Peyer's patch (tissue), 4 donors: Measurements from ENCODE around the gene WDR18. TPM values are rescaled to one million over a fixed set of nuclear protein-coding genes. Genes with fewer than 3 reads are reported as not detected.

Source experiments
- DNase-seq, 3 donors: peaks; one replicate each; pipeline ENCODE4 v3.0.0-alpha.2; 2017 to 2019
- H3K27ac ChIP-seq, 4 donors: fragments of 200-600 bp; sonication (generic); one replicate each; pipeline ENCODE4 v1.5.1; 2016 to 2019
- H3K27me3 ChIP-seq, 2 donors: fragments of 200-600 bp; sonication (generic); one replicate each; pipeline ENCODE4 v1.5.1; 2019
- H3K36me3 ChIP-seq, 3 donors: fragments of 200-600 bp; sonication (generic); one replicate each; pipeline ENCODE4 v1.5.1; 2016 to 2019
- H3K4me1 ChIP-seq, 4 donors: fragments of 200-600 bp; sonication (generic); one replicate each; pipeline ENCODE4 v1.5.1; 2016 to 2019
- H3K4me3 ChIP-seq, 4 donors: fragments of 200-600 bp; sonication (generic); 1 replicate in 3 of 4; 2 replicates in 1 of 4; pipeline ENCODE4 v1.5.1; 2016 to 2019; ENCODE audit warnings: mild to moderate bottlenecking in 1 of 4
- H3K9me3 ChIP-seq, 4 donors: fragments of 200-600 bp; sonication (generic); one replicate each; pipeline ENCODE4 v1.5.1; 2016 to 2019; ENCODE audit warnings: mild to moderate bottlenecking in 1 of 4
- CTCF ChIP-seq, 6 experiments: fragments of 450-650 bp in 4 of 6; fragments of 200-600 bp in 2 of 6; sonication (generic) in 1 of 6; IDR thresholded peaks; one replicate each; pipeline ENCODE4 v1.5.1; 2017 to 2019; ENCODE audit warnings: antibody characterized with exemption in 6 of 6, mild to moderate bottlenecking in 3 of 6, moderate library complexity in 1 of 6
- POLR2A ChIP-seq, 2 donors: fragments of 450-650 bp; IDR thresholded peaks; one replicate each; pipeline ENCODE4 v1.5.1; 2017; ENCODE audit warnings: antibody characterized with exemption in 2 of 2, mild to moderate bottlenecking in 2 of 2, moderate library complexity in 2 of 2
- total RNA-seq, 4 donors: library from RNA; depleted of rRNA; stranded (reverse); fragments of >200 nt; gene quantifications; one replicate each; pipeline ENCODE4 v1.1.0, GENCODE V29; 2016

Gene WDR18
- total RNA-seq, 4 donors from 2014 or later, result 26.4 to 58.8 (median 40.5) TPM

- H3K9me3 ChIP-seq, result no peaks in the 10 kb centered on the region
- H3K36me3 ChIP-seq, result no peaks in the 10 kb centered on the region
- H3K27ac ChIP-seq, result no peak overlapping the region
- H3K27me3 ChIP-seq, result no peaks in the 10 kb centered on the region
- TF ChIP-seq CTCF (IDR thresholded peaks at IDR 0.05) (no peak), POLR2A (IDR thresholded peaks at IDR 0.05) (no peak)
- DNase-seq, result no peak
- no peak overlapping the region for H3K4me3 ChIP-seq
- H3K4me1 ChIP-seq, result peaks cover 4 to 15% (median 6%) of the 10 kb centered on the region in 4 donors
These were observed 4.8 kb upstream of the WDR18 start for GRCh38 chr19:979318-979741.

- Histone ChIP-seq H3K27ac (no peak overlapping the region), H3K9me3 (no peaks in the 10 kb centered on the region), H3K27me3 (no peaks in the 10 kb centered on the region), H3K36me3 (no peaks in the 10 kb centered on the region), H3K4me1 (peaks cover 4 to 23% (median 8%) of the 10 kb centered on the region in 4 donors), H3K4me3 (no peak overlapping the region)
- TF ChIP-seq POLR2A (IDR thresholded peaks at IDR 0.05) (no peak), CTCF (IDR thresholded peaks at IDR 0.05) (no peak)
- DNase-seq, result no peak
These were observed 3.8 kb upstream of the WDR18 start for GRCh38 chr19:980133-980998.

GRCh38 chr19:982567-983170 is 1.5 kb upstream of the WDR18 start:
- no peak for TF ChIP-seq POLR2A (IDR thresholded peaks at IDR 0.05)
- TF ChIP-seq CTCF (IDR thresholded peaks at IDR 0.05), result peak; percentile 97 to 99 (median 98)
- Histone ChIP-seq H3K27ac (peak overlapping the region in 1 of 4 donors; percentile 44), H3K27me3 (no peaks in the 10 kb centered on the region), H3K4me1 (peaks cover 4 to 24% (median 8%) of the 10 kb centered on the region in 4 donors), H3K9me3 (no peaks in the 10 kb centered on the region), H3K4me3 (peak overlapping the region; percentile 7 to 54 (median 28)), H3K36me3 (peaks cover 0 to 10% (median 0%) of the 10 kb centered on the region in 3 donors)
- DNase-seq, result peak; percentile 67 to 88 (median 86)

GRCh38 chr19:986083-986482 is 1.9 kb downstream of the WDR18 start:
- no peak for DNase-seq
- no peak for TF ChIP-seq POLR2A (IDR thresholded peaks at IDR 0.05)
- no peak overlapping the region for H3K27ac ChIP-seq
- H3K4me3 ChIP-seq, result no peak overlapping the region
- peaks cover 4 to 24% (median 8%) of the 10 kb centered on the region in 4 donors for H3K4me1 ChIP-seq
- H3K27me3 ChIP-seq, result no peaks in the 10 kb centered on the region
- peaks cover 0 to 28% (median 0%) of the 10 kb centered on the region in 3 donors for H3K36me3 ChIP-seq
- no peaks in the 10 kb centered on the region for H3K9me3 ChIP-seq

GRCh38 chr19:988081-988480 is 3.9 kb downstream of the WDR18 start:
- no peak overlapping the region for H3K27ac ChIP-seq
- no peaks in the 10 kb centered on the region for H3K9me3 ChIP-seq
- H3K36me3 ChIP-seq, result peaks cover 0 to 28% (median 0%) of the 10 kb centered on the region in 3 donors
- TF ChIP-seq POLR2A (IDR thresholded peaks at IDR 0.05), result no peak
- no peak for DNase-seq
- H3K27me3 ChIP-seq, result no peaks in the 10 kb centered on the region
- no peak overlapping the region for H3K4me3 ChIP-seq
- H3K4me1 ChIP-seq, result peaks cover 0 to 17% (median 7%) of the 10 kb centered on the region in 4 donors

GRCh38 chr19:988510-988909 is 4.4 kb downstream of the WDR18 start:
- Histone ChIP-seq H3K27me3 (no peaks in the 10 kb centered on the region), H3K9me3 (no peaks in the 10 kb centered on the region), H3K4me3 (no peak overlapping the region), H3K4me1 (peaks cover 0 to 14% (median 7%) of the 10 kb centered on the region in 4 donors), H3K27ac (no peak overlapping the region), H3K36me3 (peaks cover 0 to 28% (median 0%) of the 10 kb centered on the region in 3 donors)
- DNase-seq, result no peak
- TF ChIP-seq CTCF (IDR thresholded peaks at IDR 0.05), result no peak
- no peak for TF ChIP-seq POLR2A (IDR thresholded peaks at IDR 0.05)
